ENCODE results near the gene HNF4A.

Gene HNF4A

GRCh38 chr20:44388466-44389023, 33.0 kb downstream of the HNF4A start (continued):
- TF ChIP-seq GFI1B (tag by site-specific recombination; IDR thresholded peaks at IDR 0.05) (peak; percentile 31; the same call in 1 of the 2 replicates), ZNF785 (tag by site-specific recombination; IDR thresholded peaks at IDR 0.05) (no peak), ZNF777 (tag by site-specific recombination; IDR thresholded peaks at IDR 0.05; ENCODE audit: borderline replicate concordance) (no peak)

- no peak overlapping the region for H3K4me3 ChIP-seq (ENCODE audit: low read depth, low read length)
- no peaks in the 10 kb centered on the region for H3K4me1 ChIP-seq (ENCODE audit: control insufficient read depth, insufficient read depth, low read length)
- H3K36me3 ChIP-seq (ENCODE audit: control insufficient read depth in 2 of 2, insufficient read depth in 1 of 2, low read length in 2 of 2): no peaks in the 10 kb centered on the region
- no peak overlapping the region for H3K27ac ChIP-seq (ENCODE audit: extremely low read depth, low read depth, low read length)
- POLR2A ChIA-PET: interaction anchor here (0.8 kb wide), 1 partner anchor 131 kb away, joined by 3 read pairs; no protein-coding TSS in a partner anchor
- no peaks in the 10 kb centered on the region for H3K9me3 ChIP-seq (ENCODE audit: control insufficient read depth, insufficient read depth, low read depth, low read length)
- CTCF ChIA-PET: interaction anchor here (0.7 to 5.0 kb wide), 6 partner anchors 16 to 219 kb away, joined by 3 to 41 read pairs (median 5); no protein-coding TSS in a partner anchor
- TF ChIP-seq ZNF148 (tag by site-specific recombination; IDR thresholded peaks at IDR 0.05; ENCODE audit: borderline replicate concordance): no peak
- no peak for TF ChIP-seq KLF10 (tag by site-specific recombination; IDR thresholded peaks at IDR 0.05)
- no peak for TF ChIP-seq ZNF423 (tag by site-specific recombination; IDR thresholded peaks at IDR 0.05)
- no peak for TF ChIP-seq ZNF292 (tag by site-specific recombination; IDR thresholded peaks at IDR 0.05; ENCODE audit: borderline replicate concordance, low read depth)
- TF ChIP-seq INSM2 (tag by site-specific recombination; IDR thresholded peaks at IDR 0.05): no peak
- TF ChIP-seq ZNF704 (tag by site-specific recombination; IDR thresholded peaks at IDR 0.05): no peak
Measured at GRCh38 chr20:44389871-44390270, 34.4 kb downstream of the HNF4A start.

GRCh38 chr20:44390280-44390679, 34.8 kb downstream of the HNF4A start:
- CTCF ChIA-PET: interaction anchor here (0.7 to 5.0 kb wide), 4 partner anchors 17 to 219 kb away, joined by 3 to 41 read pairs (median 20); no protein-coding TSS in a partner anchor
- POLR2A ChIA-PET: no interaction called here
- Histone ChIP-seq H3K4me1 (ENCODE audit: control insufficient read depth, insufficient read depth, low read length) (no peaks in the 10 kb centered on the region), H3K36me3 (ENCODE audit: control insufficient read depth in 2 of 2, insufficient read depth in 1 of 2, low read length in 2 of 2) (no peaks in the 10 kb centered on the region), H3K9me3 (ENCODE audit: control insufficient read depth, insufficient read depth, low read depth, low read length) (no peaks in the 10 kb centered on the region), H3K4me3 (ENCODE audit: low read depth, low read length) (no peak overlapping the region), H3K27ac (ENCODE audit: extremely low read depth, low read depth, low read length) (no peak overlapping the region)
- TF ChIP-seq KLF1 (tag by site-specific recombination; IDR thresholded peaks at IDR 0.05) (no peak), ZNF473 (tag by site-specific recombination; IDR thresholded peaks at IDR 0.05) (no peak), ZNF157 (tag by site-specific recombination; IDR thresholded peaks at IDR 0.05) (no peak), ZSCAN16 (tag by site-specific recombination; IDR thresholded peaks at IDR 0.05) (no peak), ZEB2 (tag by site-specific recombination; IDR thresholded peaks at IDR 0.05) (no peak), ZNF701 (tag by site-specific recombination; IDR thresholded peaks at IDR 0.05) (no peak), ZNF423 (tag by site-specific recombination; IDR thresholded peaks at IDR 0.05) (no peak), ZNF560 (tag by site-specific recombination; IDR thresholded peaks at IDR 0.05; ENCODE audit: borderline replicate concordance) (no peak), ZNF214 (tag by site-specific recombination; IDR thresholded peaks at IDR 0.05; ENCODE audit: borderline replicate concordance) (no peak), ZNF341 (tag by site-specific recombination; IDR thresholded peaks at IDR 0.05; ENCODE audit: low read depth) (no peak), ZNF629 (tag by site-specific recombination; IDR thresholded peaks at IDR 0.05) (no peak), ZNF221 (tag by site-specific recombination; IDR thresholded peaks at IDR 0.05; ENCODE audit: borderline replicate concordance) (no peak), ZNF571 (tag by site-specific recombination; IDR thresholded peaks at IDR 0.05) (no peak)
